Erythroblast (primary cell): ENCODE results near the gene STAT1.

ENCODE experiments used
- GATA1 ChIP-seq: IDR thresholded peaks from 2 replicates; pipeline ENCODE4 v1.6.1; 2011; ENCODE audit warnings: low read depth, mild to moderate bottlenecking, control low read depth, low read length, moderate library complexity
- POLR2A ChIP-seq: IDR thresholded peaks from 2 replicates; pipeline ENCODE4 v1.6.1; 2011; ENCODE audit warnings: mild to moderate bottlenecking, low read length

DNA sequence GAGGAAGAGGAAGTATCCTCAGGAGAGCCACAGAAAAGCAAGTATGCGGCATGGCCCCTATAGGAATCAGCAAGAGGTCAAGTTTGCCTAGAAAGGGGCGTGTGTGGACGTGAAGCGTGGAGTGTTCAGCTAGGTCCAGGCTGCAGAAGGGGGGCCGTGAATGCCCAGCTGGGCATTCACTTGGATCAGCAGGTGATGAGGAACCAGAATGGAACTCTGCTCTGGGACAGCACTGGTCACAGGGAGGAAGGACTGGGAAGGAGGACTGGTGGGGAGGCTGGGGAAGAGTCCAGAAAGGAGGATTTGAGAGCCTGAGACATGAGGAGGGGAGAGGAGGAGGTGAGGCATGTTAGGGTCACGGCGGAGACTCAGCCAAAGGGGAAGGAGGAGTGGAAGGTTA lies 19.8 kb downstream of the STAT1 start:
- TF ChIP-seq POLR2A: no peak
- TF ChIP-seq GATA1: no peak
